ENCODE data around the gene SOST.

The SOST gene

DNA sequence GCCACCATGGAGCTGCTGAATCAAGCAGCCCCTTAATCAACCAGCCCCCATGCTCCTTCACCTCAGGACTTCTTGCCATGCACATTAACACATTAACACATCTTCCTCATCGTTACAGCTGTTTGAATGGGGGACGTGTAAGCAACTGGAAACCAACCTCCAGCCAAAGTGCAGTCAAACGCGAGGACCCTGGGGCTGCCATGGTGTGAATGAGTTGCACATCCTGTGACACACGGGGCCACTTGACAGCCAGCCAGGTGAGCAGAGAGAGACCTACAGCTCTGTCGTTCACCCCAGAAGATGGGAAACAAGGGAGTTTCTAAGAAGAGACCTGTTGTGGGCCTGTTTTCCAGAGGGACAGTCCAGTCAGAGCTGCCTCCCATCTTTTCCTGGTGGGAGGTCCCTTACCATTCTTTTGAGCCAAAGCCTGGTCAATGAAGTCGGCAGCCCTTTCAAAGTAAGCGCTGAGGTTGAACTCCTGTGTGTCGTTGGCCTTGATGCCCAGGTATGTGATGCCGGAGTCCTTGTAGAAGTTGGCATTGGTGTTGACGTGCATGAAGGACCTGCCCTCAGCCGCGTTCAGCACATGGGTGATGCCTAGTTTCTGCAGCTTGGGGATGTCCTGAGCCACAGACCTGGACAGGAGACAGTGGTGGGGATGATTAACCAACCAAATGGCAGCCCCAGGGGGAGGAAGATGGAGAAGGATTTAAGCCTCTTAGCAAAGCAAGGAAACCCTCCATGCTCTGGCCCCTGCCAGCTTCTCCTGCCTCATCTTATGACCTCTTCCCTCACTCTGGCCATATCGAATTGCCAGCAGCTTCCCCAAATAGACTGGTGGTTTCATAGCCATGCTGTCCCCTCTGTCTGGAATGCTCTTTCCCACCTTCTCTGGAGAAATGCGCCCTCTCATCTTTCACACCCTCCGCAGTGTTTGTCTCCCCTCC is 16.0 kb upstream of the SOST start:
- no peak for DNase-seq

DNA sequence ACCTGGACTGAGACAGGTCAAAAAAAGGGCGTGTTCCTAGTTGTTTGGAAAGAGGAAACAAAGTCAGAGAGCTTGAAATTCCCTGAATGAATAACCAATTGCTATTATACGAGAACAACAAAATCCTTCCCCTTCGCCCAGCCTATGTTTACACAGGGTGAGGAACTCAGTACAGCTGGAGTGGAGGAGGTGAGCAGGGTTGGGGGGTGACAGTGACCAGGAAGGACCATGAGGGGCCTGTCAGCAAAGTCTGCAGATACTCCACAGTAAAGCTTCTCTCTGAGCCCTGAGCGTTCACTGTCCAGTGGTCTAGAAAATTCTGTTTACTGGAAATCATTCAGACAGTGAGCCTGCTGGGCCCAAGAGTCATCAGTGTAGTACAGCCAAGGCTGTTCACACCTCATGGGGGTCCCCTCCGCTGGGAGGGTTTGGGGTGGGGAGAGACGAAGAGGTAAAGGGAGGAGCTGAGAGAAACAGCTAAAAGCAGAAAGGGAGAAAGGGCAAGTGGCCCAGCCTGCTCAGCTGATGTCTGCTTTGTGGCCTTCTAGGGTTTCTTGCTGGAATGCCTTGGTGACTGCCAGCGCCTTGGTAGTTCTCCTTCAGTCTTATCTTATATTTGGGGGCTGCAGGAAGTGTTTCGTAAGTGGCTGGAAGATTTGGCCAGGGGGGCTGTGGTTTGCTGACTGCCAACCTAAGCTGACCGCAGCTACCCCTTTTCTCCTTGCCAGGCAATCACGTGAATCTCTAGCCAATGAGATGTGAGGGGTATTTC is 14.5 kb upstream of the SOST start:
- peak; percentile 67 for DNase-seq

DNA sequence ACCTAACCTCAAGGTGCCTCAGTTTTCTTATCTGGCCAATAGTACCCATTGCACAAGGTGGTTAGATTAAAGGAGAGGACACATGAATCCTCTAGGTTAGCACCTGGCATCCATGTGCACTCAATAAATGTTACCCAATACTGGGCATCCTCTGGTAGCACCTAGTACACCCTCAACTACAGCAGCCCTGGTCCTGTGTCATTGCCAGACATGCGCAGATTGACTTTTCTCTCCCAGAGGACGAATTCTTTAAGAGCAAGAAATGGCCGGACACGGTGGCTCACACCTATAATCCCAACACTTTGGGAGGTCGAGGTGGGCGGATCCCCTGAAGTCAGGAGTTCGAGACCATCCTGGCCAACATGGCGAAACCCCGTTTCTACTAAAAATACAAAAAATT is 12.9 kb upstream of the SOST start:
- DNase-seq, result no peak

DNA sequence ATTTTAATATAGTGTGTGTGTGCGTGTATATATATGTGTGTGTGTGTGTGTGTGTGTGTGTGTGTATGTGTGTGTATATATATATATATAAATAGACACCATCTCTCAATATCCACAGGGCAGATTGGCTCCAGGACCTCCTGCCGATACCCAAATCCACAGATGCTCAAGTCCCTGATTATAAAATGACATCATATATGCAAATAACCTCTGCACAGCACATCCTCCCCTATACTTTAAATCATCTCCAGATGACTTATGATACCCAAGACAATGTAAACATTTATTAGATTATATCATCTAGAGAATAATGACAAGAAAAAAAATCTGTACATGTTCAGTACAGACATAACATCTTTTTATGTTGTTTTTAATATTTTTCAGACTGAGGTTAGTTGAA is 12.4 kb upstream of the SOST start:
- DNase-seq, result no peak

DNA sequence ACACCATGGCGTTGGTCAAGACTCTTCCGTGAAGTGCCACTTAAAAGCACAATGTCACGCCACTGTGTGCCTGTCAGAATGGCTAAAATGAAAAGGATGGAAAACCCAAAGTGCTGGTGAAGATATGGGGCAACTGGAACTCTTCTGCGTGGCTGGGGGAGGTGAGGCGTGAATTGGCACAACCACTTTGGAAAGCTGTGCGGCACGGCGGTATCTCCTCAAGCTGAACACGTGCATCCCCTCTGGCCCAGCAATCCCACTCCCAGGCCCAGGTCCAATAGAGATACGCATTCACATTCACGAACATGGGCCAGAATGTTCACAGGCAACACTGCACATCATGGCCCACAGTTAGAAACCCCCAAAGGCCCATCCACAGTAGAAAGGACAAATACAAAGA is 11.3 kb upstream of the SOST start:
- no peak for DNase-seq

DNA sequence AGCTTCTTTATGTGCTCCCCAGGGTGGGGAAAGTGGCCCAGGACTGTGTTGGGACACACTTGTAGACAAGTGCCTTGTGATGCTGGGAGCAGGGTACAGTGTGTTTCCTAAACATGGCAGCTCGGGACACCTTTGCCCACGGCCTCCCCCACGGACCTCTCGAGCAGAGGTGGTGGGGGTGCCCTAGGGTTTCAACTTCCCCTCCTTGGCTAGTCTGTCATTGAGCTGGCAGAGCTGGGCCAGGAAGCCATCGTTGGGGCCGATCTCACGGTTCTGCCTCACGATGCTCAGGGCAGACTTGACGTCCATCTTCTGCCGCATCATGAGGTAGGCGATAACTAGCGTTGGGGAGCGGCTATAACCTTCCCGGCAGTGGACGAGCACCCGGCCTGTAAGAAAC is 10.8 kb upstream of the SOST start:
- no peak for DNase-seq

GRCh38 chr17:43768943-43769342 is 10.4 kb upstream of the SOST start:
- no peak for DNase-seq

DNA sequence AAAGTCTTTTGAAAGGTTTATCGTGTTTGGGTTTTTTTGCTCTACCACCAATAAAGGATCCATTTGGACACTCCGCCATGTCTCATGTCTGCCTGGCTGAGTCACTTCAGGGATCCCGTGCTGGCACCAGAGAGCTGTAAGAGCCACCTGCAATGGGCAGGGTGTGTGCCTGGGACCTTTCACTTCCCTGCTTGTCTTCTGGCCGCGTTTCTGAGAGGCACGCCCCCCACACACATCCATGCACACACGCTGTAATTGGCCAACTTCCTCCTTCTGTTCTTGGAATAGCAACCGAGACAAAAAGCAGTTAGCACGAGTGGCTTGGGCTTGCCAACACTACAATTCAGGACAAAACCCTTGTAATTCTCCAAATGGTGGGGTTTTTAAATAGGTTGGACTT is 9.8 kb upstream of the SOST start:
- peak; percentile 64 for DNase-seq

- no peak for DNase-seq
Observed at GRCh38 chr17:43767713-43768059, 9.1 kb upstream of the SOST start.

- DNase-seq, result no peak
Observed at GRCh38 chr17:43767053-43767712, 8.6 kb upstream of the SOST start.

DNA sequence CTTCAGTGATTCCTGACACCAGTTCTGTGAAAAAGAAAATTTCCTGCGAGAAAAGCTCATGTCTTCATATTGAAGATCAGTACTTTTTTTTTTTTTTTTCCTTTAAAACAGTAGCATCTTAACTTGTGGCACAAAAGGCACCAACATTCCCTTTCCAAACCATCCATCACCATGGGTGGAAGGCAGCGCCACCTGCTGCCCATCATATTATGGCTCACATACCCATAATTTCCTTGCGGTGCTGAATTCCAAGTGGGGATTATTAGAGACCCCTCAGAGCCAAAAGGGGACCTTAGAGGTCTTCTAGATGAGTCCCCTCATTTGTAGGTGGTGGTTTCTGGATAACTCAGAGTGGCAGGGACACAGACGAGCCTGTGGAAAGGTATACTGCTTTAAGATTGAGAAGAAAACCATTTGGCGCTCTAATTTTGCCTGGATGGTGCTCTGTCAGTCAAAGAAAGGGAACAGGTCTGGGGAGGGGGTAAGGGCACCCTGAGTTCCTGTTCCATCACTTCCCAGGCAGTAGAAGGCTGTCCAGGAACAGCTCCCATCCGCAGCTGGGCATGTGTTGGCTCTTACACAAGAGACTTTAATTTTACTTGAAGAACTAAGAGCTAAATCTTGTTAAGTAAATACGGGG is 7.9 kb upstream of the SOST start:
- DNase-seq, result no peak

DNA sequence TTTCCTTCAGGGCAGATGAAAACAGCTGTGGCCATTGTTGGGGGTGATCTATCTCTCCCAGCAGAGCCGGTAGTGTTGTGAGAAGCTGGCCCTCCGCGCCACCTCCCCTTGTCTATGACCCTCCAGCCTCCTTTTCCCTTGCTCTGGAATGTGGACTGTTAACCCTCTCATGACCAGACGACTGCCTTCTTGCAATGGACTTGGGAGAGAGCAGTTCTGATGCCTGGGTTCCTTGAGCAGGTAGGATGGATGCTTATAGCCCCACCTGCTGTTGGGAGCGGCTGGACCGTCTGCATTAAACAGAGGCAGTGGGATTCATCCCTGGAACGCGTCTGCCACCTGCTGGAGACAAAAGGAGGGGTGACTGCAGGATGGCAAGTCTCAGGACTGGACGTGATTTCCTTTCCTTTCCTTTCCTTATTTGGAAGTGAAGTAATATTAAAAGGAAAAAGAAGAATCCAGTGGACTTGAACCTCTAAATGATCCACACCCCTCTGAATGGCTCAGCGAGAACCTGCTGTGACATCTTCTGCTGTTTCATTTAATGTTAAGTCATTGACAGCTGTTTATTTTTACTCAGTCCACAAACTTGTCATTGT is 1.8 kb upstream of the SOST start:
- peak; percentile 81 for DNase-seq

DNA sequence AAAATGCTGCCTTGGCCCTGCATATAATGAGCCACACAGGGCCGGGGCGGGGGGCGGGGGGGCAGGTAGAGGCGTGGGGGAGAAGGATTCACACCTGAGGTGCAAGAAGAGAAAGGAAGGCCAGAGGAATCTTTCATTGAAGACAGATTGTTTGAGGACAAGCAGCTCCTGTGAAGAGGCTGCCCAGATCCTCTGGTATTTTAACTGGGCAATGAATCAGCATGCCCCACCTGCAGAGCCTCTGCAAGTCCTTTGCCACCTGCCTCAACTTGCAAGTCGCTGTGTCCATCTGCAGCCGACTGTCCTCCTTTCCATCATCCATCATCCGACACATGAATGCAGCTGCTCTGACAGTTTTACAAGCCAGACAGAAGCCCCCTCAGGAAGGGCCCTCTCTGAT is 1.2 kb upstream of the SOST start:
- no peak for DNase-seq

GRCh38 chr17:43758086-43758485 is 505 bp downstream of the SOST start:
- DNase-seq, result no peak

DNA sequence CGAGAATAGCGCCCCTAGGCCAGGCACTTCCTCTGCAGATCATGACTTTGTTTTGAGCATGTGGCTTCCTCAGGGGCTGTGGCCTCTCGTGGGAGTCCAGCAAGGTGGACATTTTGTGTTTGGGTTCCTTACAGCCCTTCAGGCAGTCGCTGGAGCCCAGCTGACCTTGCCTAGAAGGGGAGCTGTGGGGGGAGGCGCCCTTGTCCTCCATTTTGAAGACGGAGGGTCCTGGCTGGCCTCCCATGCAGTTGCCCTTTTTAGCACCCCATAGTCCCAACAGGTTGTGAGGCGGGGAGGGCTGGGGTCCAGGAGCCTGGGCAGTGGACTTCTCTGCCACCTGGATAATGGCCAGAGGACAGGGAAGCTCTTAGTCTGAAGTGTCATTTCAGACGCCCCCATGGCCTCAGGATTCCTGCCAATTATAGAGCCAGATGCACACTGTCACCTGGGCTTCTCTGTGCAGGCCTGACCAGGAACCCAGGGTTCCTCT is 1.4 kb downstream of the SOST start:
- no peak for DNase-seq

- DNase-seq, result no peak
Observed at GRCh38 chr17:43756201-43756600, 2.4 kb downstream of the SOST start.

GRCh38 chr17:43755389-43755875 is 3.2 kb downstream of the SOST start:
- DNase-seq, result no peak

DNA sequence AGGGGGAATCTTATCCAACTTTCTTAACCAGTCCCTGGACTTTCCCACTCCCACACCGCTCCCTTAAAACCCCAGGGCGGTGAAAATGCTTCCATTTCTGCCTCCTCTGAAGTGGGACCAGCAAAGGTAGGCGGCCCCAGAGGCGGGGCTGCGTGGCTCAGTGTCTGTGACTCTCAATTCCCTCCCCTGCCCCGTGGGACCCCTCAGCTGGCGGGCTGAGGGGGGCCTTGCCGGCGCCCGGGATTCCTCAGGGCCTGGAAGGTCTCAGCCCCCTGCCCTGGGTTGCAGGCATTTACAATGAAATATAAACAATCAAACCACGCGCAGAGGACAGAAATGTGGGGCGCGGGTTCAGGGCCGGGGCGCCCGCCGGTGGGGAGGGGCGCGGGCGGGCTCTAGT is 3.6 kb downstream of the SOST start:
- DNase-seq, result no peak

DNA sequence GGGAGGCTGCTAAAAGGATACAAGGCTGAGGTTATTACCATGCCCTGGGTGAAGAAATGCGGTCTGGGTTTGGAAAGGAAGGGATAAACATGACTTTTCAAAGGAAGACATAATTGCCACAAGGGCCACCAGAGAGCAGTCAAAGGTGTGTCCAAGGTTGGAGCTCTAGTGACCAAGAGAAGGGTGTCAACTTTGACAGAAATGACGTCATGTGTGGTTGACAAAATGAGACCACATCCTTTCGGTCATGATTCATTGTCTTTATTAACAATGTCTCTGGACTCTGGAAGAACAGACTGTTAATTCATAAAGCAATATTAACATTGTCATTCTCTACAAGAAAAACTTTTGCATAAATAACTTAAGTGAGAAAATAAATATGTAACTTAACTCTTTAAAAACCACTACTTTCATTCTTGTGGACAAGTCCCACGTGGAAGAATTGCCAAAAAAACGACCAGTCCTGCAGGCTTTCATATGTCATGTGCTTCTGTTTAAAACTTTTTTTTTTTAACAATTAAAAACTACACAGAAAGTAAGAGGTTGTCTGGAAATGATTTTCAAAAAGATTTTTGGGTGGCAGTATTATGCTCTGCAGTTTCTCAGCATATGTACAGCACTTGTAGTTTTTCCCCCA is 5.0 kb downstream of the SOST start:
- DNase-seq, result no peak

- no peak for DNase-seq
Observed at GRCh38 chr17:43750153-43750552, 8.4 kb downstream of the SOST start.

DNA sequence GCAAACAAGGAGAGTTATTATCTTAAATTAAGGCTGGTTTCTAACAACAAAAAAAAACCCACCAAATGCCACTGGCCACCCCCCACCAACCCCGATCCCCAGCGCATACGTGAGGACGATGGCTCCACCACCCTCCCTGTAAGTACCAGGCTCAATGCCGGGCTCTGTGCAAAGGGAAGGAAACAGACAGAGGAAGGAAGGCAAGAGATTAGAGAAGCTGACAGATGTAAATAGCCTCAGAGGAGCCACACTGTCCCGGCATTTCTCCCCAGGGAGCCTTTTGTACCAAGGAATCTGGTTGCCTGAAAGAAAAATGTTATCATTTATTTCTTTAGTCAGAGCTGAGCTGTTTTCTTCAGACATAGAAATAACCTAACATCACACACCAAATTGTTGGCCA is 13.1 kb downstream of the SOST start:
- DNase-seq, result no peak

- DNase-seq, result no peak
Observed at GRCh38 chr17:43741636-43742035, 17.0 kb downstream of the SOST start.
